SU-DHL-6 (cell line): Measurements from ENCODE around the gene GNGT2.

Experiments used
- EZH2phosphoT487 ChIP-seq: fragments of 200-600 bp; sonication (generic), shearing (Covaris generic); conservative IDR thresholded peaks from 2 replicates; pipeline ENCODE4 v1.6.1; 2018; ENCODE audit warnings: mild to moderate bottlenecking, antibody characterized with exemption, low read length, moderate library complexity, mixed read lengths
- TF ChIP-seq, protein P1 (sequence below): fragments of 200-600 bp; sonication (generic); IDR thresholded peaks from one replicate; pipeline ENCODE4 v1.5.1; 2017; ENCODE audit warnings: antibody characterized with exemption, mild to moderate bottlenecking, low read length, moderate library complexity; ENCODE audit not compliant: insufficient read depth, poor library complexity, severe bottlenecking

DNA sequence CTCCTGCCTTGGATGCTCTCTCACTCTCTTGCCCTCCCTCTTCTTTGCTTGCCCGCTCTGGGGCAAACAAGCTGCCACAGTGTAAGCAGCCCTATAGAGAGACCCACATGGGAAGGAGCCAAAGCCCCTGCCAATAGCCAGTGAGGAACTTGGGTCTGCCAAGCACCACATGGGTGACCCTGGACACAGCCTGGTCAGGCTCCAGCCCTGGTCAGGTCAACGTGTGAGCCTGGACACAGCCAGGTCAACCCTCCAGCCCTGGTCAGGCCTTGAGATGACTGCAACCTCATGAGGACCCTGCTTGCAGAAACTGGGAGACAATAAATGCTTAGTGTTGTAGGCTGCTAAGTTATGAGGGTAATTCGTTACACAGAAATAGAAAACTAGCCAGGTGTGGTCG lies 34.5 kb upstream of the GNGT2 start:
- TF ChIP-seq, protein P1, sequence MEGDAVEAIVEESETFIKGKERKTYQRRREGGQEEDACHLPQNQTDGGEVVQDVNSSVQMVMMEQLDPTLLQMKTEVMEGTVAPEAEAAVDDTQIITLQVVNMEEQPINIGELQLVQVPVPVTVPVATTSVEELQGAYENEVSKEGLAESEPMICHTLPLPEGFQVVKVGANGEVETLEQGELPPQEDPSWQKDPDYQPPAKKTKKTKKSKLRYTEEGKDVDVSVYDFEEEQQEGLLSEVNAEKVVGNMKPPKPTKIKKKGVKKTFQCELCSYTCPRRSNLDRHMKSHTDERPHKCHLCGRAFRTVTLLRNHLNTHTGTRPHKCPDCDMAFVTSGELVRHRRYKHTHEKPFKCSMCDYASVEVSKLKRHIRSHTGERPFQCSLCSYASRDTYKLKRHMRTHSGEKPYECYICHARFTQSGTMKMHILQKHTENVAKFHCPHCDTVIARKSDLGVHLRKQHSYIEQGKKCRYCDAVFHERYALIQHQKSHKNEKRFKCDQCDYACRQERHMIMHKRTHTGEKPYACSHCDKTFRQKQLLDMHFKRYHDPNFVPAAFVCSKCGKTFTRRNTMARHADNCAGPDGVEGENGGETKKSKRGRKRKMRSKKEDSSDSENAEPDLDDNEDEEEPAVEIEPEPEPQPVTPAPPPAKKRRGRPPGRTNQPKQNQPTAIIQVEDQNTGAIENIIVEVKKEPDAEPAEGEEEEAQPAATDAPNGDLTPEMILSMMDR: no peak
- TF ChIP-seq EZH2phosphoT487: no peak
